GM19397 (cell line): ENCODE results near the gene ATP2B2.
"Not testable (repeated sequence)": the region's sequence is repeated elsewhere in the genome, so short reads cannot be mapped to it uniquely, and the experiment has no call there.

Experiments used
- ATAC-seq: cut with Tn5 transposase; IDR thresholded peaks from one replicate; pipeline ENCODE4 v1.9.1; 2021; ENCODE audit warnings: mild to moderate bottlenecking, moderate library complexity; ENCODE audit not compliant: unreplicated experiment

Gene ATP2B2

DNA sequence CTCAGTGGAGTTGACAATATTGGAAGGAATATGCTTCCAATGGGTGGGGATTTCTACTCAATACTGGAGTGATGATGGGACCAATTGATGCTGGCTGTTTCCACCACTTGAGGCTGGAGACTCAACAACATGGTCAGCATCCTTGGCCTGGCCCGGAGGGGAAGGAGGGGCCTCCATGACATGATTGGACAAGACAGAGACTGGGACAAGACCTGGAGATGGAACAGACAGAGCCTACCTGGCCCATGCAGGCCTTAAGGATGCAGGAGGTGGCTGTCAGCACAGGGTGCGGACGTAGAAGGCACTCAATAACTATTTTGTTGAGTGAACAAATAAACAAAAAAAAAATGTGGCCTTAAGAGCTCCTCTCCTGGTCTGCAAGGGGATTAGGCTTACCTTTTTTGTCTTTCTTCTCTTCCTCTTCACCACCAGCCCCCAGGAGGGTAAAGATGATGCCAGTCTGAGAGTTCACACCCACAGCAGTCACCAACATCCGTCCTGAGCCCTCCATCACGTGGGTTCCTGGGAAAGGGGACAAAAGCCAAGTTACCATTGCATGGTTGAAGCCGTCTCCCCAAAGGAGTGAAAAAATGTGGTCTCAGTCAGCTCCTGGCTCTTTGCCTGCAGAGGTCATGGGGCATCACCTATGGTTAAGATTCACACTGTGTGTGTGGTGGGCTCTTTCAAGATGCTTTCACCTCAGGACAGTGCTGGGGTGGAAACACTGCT is 117.3 kb downstream of the ATP2B2 start:
- no peak for ATAC-seq

DNA sequence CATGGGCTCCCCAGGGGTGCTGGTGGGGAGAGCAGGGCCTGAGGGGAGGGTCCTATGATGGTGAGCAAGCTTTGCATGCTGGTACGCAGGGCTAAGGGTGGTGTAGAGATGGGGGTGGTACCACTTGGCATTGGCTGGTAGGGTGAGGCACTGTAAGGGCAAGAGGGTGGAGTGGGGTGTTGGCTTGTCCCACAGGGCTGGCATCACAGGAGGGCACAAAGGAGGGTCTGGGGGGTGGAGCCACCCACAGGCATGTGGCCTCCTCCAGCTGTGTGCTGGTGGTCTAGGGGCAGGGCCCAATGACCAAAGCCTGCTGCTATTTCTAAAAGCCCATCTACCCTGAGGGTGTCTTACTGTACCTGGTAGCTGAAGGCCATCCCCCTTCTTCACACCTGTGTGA is 119.3 kb downstream of the ATP2B2 start:
- ATAC-seq: no peak

DNA sequence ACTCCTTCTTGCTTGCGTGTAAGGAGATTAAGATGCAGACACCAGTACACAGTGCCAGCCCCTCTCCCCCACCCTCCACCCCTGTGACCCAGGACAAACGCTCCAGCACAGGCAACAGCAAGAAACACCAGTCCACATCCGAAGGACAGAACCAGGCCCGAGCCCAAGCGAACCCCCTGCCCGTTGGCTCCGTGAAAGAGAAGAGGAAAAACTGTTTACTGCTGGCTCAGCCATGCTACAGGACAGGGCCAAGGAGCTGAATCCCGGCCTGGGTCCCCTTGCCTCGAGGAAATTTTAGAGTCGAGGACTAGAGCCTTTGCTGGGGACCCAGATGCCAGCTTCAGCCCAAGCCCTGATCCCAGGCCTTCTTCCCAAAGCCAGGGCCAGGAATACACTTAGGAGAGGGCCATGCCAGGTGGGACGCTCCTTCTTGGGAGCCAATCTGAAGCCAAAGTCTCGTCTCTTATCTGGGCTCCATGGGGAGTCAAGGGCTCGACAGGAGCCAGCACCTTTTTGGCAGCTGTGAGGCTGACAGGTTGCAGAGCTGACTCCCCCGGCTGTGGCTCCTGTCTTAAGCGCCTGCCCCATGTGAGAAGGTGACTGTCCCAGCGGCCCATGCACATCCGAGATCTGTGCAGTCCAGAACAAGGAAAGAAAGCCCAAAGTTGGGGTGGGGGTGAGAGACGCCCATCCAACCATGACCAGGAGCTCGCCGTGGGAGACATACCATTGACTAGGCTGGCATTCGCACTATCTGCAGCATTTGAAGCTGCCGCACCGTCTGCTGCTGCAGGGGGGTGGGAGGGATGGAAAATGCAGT is 120.6 kb downstream of the ATP2B2 start:
- ATAC-seq: no peak

DNA sequence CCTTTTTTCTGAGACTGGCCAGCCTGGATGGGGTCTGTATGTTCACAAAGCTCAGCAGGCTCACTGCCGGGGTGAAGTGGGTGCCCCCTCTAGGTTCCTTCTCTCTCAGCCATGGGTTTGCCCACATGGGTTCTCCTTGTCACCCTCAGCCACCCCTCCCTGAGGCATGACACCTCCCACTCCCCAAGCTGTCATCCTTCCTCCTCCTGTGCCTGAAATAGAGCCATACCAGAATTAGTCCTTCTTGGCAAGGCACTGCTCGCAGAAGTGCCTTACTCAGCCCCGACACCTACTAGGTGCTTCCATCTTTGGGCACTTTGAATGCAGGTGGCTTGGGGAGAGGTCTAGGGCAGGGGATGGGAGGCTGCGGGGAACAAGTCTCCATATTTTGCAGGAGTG is 121.5 kb downstream of the ATP2B2 start:
- no peak for ATAC-seq

DNA sequence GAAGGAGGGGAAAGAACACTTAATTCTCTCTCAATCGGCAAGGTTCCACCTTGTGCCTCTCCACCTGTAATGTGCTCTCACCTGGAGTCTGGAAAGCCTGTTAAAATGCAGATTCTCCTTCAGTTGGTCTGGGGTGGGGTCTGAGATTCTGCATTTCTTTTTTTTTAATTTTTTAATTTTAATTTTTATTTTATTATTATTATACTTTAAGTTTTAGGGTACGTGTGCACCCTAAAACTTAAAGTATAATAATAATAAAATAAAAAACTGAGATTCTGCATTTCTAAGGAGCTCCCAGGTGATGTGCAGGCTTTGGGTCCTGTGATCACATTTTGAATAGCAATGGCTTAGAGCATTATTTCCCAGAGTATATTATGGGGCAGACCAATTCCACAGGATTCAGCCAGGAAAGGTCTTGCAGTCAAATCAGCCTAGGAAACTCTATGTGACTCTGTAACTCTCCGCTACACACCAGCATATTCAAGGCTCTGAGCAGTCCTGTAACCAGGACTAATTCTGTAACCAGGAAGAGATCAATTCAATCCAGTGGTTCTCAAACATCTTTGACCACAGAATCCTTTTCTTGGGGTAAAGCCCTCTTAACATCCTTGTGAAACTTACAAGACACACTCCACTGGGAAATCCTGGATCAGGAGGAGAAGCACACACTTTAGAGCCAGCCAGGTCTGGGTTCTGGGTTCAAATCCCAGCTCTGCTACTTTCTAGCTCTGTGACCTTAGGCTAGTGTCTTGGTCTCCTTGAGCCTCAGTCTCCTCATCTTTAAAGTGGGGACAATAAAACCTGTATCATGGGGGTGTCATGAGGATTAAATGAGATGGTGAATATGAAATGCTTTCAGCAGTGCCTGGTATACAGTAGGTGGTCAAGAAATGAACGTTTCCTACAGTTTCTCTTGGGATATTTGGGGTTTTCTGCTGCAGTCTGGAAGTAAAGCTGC is 122.2 kb downstream of the ATP2B2 start:
- no peak for ATAC-seq

DNA sequence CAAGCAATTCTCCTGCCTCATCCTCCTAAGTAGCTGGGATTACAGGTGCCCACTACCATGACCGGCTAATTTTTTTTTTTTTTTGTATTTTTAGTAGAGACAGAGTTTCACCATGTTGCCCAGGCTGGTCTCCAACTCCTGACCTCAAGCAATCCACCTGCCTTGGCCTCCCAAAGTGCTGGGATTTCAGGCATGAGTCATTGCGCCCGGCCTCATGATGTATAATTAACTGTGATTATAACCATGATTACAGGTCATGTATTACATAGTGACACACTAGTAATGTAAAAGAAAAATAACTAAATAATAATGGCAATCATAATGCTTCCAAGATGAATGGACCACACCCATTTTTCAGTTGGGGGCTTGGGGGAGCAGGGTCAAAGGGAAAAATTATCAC is 122.9 kb downstream of the ATP2B2 start:
- ATAC-seq: not testable (repeated sequence)

DNA sequence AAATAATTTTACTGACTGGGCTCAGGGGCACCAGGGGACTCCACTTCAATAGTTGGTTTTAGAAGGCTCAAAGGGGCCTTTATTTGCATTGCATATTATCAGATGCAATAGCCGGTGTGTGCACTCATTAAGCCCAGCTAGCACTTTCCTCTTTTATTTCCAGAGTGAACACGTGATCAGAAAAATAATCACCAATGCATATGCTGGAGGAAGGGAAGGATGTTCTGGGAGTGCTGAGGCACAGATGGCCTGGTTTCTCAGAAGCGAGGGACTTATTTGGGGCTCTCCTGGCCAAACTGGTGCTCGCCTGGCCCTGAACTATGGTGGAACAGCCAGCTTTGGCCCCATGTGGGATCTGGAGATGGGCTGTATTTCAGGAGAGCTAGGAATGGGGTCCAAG is 124.0 kb downstream of the ATP2B2 start:
- ATAC-seq: no peak

DNA sequence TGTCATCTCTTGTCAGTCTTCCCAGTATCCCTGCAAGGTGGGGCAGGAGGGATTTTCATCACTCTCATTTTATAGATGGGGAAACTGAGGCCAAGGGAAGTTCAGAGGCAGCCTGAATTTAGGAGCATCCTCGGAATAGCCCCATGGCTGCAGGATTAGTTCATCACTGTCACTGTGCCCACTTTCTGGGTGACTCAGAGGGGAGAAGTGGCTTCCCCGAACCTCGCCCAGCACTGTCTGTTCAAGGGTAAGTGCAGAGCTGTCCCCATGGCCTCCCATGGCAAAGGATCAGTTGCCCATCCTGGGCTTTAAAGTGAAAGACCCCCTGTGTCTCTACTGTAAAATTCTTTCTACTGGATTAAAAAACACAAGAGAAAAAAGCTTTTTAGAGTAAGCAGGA is 124.5 kb downstream of the ATP2B2 start:
- ATAC-seq: no peak

DNA sequence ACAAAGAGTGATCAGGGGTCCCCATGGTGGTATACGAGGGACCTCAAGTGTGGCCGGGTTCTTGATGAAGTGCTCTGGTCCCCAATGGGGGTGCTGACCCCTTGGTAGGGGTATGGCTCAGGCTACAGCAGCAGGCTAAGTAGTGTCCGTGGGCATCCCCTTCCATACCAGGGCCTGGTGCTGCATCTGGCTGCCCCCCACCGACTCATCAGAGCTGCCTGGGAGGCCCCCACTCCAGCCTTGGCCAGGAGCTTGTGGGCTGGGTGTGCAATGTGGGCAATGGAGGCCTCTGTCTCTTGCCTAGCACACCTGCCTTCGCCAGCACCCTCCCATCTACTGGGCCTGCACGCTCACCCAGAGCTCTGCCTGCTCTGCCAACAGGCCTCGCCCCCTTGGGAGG is 125.4 kb downstream of the ATP2B2 start:
- no peak for ATAC-seq

DNA sequence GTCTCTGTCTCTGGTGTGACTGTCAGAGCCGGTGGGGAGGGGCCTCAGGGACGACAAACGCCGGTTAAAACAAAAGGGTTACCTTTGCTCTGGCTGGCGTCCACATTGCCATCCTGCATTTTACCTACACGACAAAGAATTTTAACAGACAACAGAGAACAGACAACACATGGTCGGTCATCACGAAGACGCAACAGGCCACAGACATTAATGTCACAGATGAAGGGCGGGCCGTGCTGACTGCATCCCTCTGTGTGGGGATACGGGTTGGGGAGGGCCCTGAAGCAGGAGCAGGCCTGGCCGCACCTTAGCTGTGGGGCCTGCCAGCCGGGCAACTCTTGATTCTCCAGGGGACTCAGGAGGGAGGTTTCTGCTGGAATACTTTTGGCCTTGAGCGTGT is 126.2 kb downstream of the ATP2B2 start:
- ATAC-seq: no peak

DNA sequence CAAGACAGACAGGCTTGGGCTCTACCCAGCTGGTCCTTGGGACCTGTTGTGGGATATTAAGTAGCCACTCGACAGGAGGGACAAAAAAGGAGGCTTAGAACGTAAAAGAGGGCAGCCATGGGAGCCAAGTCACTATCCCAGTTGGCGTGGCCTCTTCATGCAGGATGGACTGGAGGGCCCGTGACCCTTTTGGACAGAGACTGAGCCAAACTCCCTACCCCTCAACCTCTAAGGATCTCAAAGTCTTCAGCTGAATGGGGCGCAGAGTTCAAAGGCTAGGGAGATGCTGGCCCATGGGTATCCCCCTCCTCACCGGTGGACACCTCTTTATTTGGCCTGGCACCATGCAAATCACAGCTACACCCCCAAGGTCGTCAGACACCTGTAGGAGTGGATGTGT is 126.6 kb downstream of the ATP2B2 start:
- ATAC-seq: no peak

DNA sequence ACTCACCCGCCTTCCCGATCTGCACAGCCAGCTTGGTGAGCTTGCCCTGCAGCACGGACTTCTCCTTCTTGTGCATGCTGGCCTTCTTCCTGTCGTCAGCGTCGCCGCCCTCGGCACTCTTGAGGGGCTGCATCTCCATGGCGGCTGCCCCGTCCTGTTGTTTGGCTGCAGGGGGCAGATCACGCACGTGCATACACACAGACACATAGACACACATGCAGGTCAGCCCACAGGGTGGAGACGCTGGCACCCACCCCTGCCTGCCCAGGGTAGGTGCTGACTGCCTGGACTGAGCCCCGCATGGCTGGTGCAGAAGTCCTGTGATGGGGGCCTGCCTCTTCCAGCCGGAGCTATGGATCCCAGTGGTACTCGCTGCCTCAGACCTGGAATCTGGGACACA is 127.1 kb downstream of the ATP2B2 start:
- no peak for ATAC-seq

DNA sequence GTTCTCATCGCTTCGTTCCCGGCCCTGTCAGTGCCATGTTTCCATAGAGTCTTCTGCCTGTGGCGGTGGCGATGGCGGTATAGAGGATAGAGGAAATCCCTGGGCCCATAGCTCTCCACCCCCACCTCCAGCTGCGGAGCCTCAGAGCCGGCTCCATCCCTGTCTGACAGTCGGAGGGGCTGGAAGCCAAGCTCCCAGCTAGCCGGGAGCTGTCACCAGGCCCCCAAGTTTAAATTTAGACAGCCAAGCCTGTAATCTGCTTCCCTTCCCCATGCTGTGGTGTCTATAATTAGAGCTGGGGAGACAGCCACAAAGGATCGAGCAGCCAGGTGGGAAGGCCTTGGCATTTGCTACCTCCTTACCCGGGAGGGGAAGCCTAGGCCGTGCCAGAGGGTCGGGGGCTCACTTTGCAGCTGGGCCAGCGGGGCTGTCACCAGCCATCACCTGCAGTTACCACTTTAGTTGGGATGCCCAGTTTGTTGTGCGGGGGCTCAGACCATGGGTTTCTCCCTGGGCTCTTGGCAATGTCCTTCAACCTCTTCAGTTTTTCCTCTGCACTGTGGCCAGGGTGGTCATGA is 128.1 kb downstream of the ATP2B2 start:
- no peak for ATAC-seq

DNA sequence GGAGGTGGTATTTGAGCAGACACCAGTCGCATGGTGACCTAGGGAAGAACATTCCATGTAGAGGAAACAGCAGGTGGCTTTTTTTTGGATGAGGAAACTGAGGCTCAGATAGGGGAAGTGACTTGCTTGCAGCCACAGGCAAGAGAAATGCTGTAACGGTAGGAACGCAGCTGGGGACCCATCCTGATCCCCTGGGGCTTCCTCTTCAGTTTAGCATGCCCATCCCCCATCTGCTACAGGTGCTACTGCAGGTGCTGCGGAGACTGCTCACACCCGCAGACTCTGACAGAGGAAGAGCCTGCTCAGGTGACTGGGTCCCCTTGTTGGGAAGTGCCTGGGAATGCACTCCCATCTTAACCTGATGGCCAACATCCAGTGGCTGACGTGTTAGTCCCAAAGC is 129.0 kb downstream of the ATP2B2 start:
- no peak for ATAC-seq

DNA sequence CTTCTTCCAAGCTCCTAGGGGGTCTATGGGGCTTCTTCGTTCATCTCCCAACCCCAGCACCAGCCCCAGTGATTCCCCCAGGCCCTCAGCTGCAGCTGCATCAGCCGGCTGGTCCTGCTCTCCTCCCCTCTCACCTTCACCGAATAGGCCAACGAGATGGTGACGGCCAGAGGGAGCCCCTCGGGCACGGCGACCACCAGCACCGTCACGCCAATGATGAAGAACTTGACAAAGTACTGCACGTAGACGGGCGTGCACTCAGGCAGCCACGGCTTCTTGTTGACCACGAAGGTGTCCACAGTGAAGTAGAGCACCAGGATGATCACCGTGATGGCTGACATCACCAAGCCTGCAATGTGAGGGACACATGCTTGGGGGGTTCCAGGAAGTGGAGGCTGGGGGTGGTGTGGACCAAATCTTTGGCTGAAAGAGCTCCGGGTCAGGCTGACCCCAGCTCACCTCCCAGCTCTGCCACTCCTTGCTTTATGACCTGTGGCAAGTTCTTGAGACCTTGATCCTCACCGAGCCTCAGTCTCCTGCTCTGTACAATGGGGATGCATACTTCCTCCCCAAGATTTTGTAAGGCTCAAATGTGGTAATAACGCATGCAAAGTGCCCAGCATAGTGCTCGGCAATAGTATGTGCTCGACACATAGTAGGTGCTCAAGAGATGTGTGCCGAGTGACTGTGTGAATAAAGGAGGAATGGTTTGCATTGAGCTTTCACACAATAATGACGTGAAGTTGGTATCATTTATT is 129.9 kb downstream of the ATP2B2 start:
- ATAC-seq: no peak

DNA sequence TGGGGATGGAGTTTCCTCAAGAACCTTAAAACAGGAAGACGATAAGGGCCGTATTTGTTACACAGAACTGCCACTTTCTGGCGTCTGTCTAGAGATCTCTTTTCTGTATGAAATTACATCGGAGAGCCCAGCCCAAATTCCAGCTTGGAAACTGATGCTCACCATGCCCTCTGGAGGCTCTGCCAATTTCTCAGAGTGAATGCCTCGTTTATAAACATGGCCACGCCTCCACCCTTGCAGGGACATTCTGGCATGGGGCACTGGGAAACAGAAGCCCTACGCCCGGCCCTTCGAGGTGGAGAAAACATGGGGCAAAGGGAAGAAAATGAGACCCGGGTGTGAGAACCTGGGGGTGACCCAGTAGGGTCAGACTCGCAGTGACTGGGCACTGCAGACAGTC is 131.1 kb downstream of the ATP2B2 start:
- ATAC-seq: no peak

DNA sequence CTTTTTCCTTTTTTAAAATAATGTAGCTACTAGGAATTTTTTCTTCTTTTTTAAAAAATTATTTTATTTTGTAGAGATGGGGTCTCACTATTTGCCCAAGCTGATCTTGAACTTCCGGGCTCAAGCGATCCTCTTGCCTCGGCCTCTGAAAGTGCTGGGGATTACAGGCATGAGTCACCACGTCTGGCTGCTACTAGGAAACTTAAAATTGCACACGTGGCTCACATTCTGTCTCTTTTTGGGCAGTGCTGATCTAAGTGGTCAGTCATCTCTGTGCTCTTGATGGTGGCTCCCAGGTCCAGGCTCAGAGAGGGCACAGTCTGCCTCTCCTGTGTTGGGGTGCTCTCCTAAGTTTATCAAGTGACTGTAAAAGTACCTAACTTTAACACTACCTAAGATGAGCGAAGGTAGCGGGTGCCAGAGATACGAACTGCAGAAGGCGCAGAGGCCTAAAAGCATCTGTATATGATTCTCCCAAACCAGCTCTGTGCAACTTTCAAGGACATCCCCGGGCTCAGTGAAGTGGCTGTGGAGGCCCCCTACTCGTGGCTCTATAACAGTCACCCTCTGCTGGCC is 131.6 kb downstream of the ATP2B2 start:
- ATAC-seq: no peak

DNA sequence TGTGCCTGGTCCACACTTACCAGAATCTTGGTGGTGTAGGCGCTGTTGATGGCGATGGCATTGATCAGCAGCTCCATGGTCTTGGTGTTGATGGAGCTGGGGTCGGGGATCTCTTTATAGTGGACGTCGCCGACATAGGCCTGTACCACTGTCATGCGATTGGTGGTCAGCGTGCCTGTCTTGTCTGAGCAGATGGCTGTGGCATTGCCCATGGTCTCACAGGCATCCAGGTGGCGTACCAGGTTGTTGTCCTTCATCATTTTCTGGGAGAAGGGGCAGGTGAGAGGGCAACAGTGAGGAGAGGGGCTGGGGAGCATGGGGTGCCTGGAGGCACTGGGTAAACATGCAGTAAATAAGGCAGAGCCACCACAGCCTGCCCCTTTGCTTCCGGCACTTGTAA is 133.6 kb downstream of the ATP2B2 start:
- no peak for ATAC-seq

DNA sequence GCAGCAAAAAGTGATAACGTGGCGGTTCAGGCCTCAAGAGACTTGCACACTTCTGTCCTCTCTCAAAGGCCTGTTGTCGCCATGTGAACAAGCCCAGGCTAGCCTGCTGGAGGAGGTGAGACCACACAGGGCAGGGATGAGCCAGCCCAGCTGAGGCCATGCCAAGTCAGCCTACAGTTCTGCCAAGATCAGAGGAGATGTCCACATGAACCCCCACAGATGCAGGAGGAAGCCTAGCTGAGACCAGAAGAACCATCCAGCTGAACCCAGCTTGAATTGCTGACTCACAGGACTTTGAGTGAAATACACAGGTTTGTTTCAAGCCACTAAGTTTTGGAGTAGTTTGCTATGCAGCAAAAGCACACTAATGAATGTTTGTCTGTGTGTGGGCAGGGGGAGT is 134.2 kb downstream of the ATP2B2 start:
- ATAC-seq: no peak

DNA sequence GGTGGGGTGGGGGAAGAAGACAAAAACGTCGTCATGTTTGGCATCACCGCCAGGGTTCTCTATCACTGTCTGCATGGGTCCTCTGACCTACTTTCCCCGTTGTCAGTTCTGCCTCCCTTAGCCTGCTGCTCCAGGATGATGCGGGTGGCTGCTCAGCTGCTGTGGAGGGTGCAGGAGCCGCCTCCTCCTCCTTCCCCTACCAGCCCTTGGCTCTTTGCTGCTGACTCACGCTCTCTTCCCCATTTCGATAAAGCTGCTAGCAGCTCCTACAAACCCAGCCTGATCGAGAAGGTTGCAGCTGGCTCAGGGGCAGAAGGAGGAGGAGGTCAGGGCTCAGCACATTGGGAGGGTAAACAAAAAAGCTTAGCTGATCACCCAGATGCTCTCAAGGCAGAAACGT is 135.0 kb downstream of the ATP2B2 start:
- no peak for ATAC-seq
